ENCODE results near the gene KEAP1. TPM values are rescaled to one million over a fixed set of nuclear protein-coding genes. Genes with fewer than 3 reads are reported as not detected.
A peak's percentile ranks its signal among the peaks of the same experiment; 100 is the strongest.

Gene KEAP1
- total and polyA plus RNA-seq, 2 of the 8 experiments (the other 6 are each of a cell fraction or from before 2014, with no cell fraction given), result 80.6 to 106 TPM

DNA sequence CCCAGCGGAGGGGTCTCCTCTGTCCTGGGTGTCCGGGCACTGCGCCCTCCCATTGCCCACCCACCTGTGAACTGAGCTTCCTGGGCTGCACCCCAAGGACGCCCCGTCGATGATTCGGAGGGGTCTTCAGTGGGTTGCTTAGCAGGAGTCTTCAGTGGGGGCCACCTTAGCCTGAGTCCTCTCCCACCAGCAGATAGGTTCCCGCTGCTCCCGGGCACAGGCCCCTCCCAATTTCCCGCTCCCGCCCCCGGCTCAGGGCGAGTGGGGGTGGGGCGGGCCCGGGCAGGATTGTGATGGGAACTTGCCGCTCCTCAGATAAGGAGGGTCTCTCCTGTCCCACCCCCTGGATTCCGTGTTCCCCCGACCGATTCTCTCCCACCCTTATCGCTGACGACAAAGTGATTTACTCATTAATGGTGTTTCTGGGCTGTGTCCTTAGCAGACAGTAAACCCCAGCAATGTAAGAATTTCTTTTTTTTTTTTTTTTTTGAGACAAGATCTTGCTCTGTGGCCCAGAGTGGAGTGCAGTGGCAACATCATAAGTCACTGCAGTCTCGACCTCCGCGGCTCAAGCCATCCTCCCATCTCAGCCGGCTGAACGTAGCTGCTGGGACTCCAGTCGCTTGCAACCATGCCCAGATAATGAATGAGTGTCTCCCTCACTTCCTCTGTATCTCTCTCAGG lies 14.7 kb upstream of the KEAP1 start:
- Histone ChIP-seq H4K8ac (ENCODE audit: extremely low read depth, insufficient read depth, low read length) (no peak overlapping the region), H3K23me2 (ENCODE audit: low read depth, low read length) (peaks cover 30% of the 10 kb centered on the region), H2BK5ac (ENCODE audit: low read depth, low read length) (no peak overlapping the region; the same call in 1 of the 2 replicates), H3K4me1 (replicated peaks in 1 of 4; ENCODE audit: control insufficient read depth in 3 of 4, insufficient read depth in 4 of 4, low read length in 3 of 4) (peaks cover 0 to 29% (median 10%) of the 10 kb centered on the region in 4 experiments; a peak in 5 of 7 replicates), H3K79me1 (ENCODE audit: low read depth, low read length) (no peaks in the 10 kb centered on the region; the same call in 1 of the 2 replicates), H3K14ac (ENCODE audit: insufficient read length) (no peak overlapping the region), H3K4ac (replicated peaks; ENCODE audit: insufficient read length, low read depth, low read length) (no peak overlapping the region), H3K23ac (ENCODE audit: insufficient read length) (no peak overlapping the region), H3K4me2 (ENCODE audit: insufficient read depth in 1 of 2, low read depth in 2 of 2, low read length in 2 of 2) (peak overlapping the region; percentile 82 to 94), H2BK15ac (ENCODE audit: low read length) (no peak overlapping the region), H4K20me1 (replicated peaks in 1 of 2; ENCODE audit: control insufficient read depth in 1 of 2, insufficient read depth in 2 of 2, low read length in 2 of 2) (peaks cover 2 to 6% of the 10 kb centered on the region in 2 experiments), H3K56ac (replicated peaks; ENCODE audit: insufficient read length, low read depth, low read length) (no peak overlapping the region), H3K9ac (replicated peaks in 1 of 4; ENCODE audit: extremely low read depth in 1 of 4, low read depth in 3 of 4, low read length in 3 of 4) (no peak overlapping the region), H3K27ac (ENCODE audit: low read depth, low read length) (no peak overlapping the region), H3K18ac (ENCODE audit: extremely low read depth, low read length) (peak overlapping the region; percentile 90), H2BK20ac (ENCODE audit: low read length) (no peak overlapping the region), H4K91ac (replicated peaks; ENCODE audit: insufficient read length, low read length) (no peak overlapping the region), H2BK12ac (ENCODE audit: low read depth, low read length) (peak overlapping the region; percentile 90; the same call in 1 of the 2 replicates), H4K5ac (ENCODE audit: insufficient read length, low read depth, low read length) (no peak overlapping the region), H2AK5ac (ENCODE audit: low read depth, low read length) (no peak overlapping the region), H3K36me3 (ENCODE audit: control insufficient read depth in 2 of 4, insufficient read depth in 4 of 4, low read length in 3 of 4) (no peaks in the 10 kb centered on the region), H3K4me3 (ENCODE audit: extremely low read depth in 1 of 4, insufficient read depth in 2 of 4, low read depth in 3 of 4, low read length in 4 of 4) (peak overlapping the region; percentile 67 to 79 (median 78)), H3K9me3 (ENCODE audit: insufficient read depth in 2 of 2, low read depth in 1 of 2, low read length in 1 of 2) (no peaks in the 10 kb centered on the region), H2AFZ (ENCODE audit: low read length) (peak overlapping the region; percentile 89), H2BK120ac (replicated peaks; ENCODE audit: low read depth, low read length) (no peak overlapping the region), H3K79me2 (ENCODE audit: control insufficient read depth in 1 of 2, insufficient read depth in 2 of 2, low read length in 2 of 2) (no peaks in the 10 kb centered on the region), H3K27me3 (replicated peaks in 1 of 4; ENCODE audit: control insufficient read depth in 3 of 4, extremely low read depth in 1 of 4, insufficient read depth in 3 of 4, low read length in 3 of 4) (peaks cover 43 to 66% (median 62%) of the 10 kb centered on the region in 4 experiments; a peak in 6 of 7 replicates)
- no peak for FAIRE-seq
- ChIA-PET POLR2A (ENCODE audit: partially characterized antibody) (interaction anchor here (1.1 to 1.9 kb wide), 5 partner anchors 28 to 200 kb away, joined by 3 to 6 read pairs (median 3); partner anchors contain the start of gene DNM2), CTCF (ENCODE audit: partially characterized antibody) (interaction anchor here (1.5 to 5.6 kb wide), 4 partner anchors 10 to 64 kb away, joined by 4 to 46 read pairs (median 6); no protein-coding TSS in a partner anchor)
- DNase-seq (ENCODE audit: low read depth in 1 of 2, low spot score in 2 of 2), result peak in 1 of 2 experiments; percentile 87
- 9% methylated on average over 15 of the region's 27 CpGs; no CpG with 5 or more reads in 1 of the 2 experiments for WGBS, 2 experiments (ENCODE audit: extremely low coverage in 1 of 2, insufficient coverage in 1 of 2, insufficient read length in 1 of 2, insufficient replicate concordance in 2 of 2, low coverage in 1 of 2, low lambda C conversion rate in 2 of 2, missing lambda C conversion rate in 1 of 2)
- no peak for TF ChIP-seq RNF2 (IDR thresholded peaks at IDR 0.05; ENCODE audit: borderline replicate concordance, low read depth, low read length, missing control alignments, poor library complexity, severe bottlenecking)
- TF ChIP-seq BRCA1 (IDR thresholded peaks at IDR 0.05; ENCODE audit: low read depth, low read length), result no peak
- TF ChIP-seq SAP30 (IDR thresholded peaks at IDR 0.05; ENCODE audit: insufficient read depth, insufficient replicate concordance, low read length), result no peak
- TF ChIP-seq NANOG (IDR thresholded peaks at IDR 0.05; ENCODE audit: insufficient read depth, low read depth, low read length, poor library complexity, severe bottlenecking), result no peak
- peak; percentile 51 for TF ChIP-seq KDM4A (IDR thresholded peaks at IDR 0.05; ENCODE audit: low read depth, low read length, severe bottlenecking)
- TF ChIP-seq ZNF274 (IDR thresholded peaks at IDR 0.05; ENCODE audit: borderline replicate concordance, extremely low read depth, low read length), result no peak
- TF ChIP-seq CTBP2 (IDR thresholded peaks at IDR 0.05; ENCODE audit: borderline replicate concordance, insufficient read depth, insufficient read length, low read length), result no peak
- TF ChIP-seq, protein P1, sequence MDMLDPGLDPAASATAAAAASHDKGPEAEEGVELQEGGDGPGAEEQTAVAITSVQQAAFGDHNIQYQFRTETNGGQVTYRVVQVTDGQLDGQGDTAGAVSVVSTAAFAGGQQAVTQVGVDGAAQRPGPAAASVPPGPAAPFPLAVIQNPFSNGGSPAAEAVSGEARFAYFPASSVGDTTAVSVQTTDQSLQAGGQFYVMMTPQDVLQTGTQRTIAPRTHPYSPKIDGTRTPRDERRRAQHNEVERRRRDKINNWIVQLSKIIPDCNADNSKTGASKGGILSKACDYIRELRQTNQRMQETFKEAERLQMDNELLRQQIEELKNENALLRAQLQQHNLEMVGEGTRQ (IDR thresholded peaks at IDR 0.05; ENCODE audit: low read length), result no peak
- no peak for TF ChIP-seq MAX (IDR thresholded peaks at IDR 0.05)

Data from H1 (cell line).